CD4-positive, alpha-beta T cell treated with Interleukin-17A for 4 hours (primary cell): Measurements from ENCODE around the gene SGSM1.

ENCODE experiments used
- DNase-seq: peaks from one replicate; pipeline ENCODE4 v3.0.0-alpha.2; 2020; ENCODE audit warnings: mixed read lengths

The SGSM1 gene

DNA sequence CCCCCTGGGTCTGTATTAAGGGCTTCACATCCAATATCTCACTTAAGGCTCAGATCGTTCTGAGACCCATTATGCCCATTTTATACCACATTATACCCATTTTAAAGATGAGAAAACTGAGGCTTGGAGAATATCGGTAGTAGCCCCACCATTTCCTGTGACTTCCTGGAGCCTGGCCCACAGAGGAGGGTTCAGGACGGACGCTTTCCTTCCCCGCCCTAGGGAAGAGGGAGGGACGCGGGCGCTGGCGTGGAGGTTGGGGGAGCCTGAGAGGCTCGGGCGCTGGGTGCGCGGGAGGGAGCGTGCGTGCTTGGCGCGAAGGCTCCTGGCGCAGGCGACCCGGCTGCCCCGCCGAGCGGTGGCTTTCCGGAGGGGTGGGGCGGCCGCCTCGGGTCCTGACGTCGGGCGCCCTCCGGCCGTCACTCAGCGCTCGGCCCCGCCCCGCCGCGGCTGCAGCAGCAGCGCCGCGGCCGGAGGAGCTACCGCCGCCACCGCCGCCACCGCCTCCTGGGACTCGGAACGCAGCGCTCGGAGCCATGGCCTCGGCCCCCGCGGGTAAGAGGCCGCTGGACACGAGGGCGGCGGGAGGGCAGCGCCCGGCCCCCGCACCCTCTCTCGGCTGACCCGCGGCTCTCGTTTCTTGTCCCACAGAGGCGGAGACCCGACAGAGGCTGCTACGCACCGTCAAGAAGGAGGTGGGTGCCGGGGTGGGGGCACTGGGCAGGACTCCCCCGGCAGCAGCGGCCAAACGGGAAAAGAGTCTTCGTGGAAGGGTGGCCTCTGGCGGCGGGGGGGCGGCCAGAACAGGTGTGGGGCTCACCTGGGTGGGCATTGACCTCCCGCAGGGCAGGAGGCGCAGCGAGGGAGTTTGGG is at the start of gene SGSM1:
Gene SGSM1 (plus strand): TSS at position 422 of the 873 bp plus-strand sequence. CDS start 115 bp downstream, at position 537.
- DNase-seq, result peak; percentile 86

- DNase-seq, result peak; percentile 70
Observed at GRCh38 chr22:24758164-24758799, 47.7 kb upstream of the SGSM1 start.

DNA sequence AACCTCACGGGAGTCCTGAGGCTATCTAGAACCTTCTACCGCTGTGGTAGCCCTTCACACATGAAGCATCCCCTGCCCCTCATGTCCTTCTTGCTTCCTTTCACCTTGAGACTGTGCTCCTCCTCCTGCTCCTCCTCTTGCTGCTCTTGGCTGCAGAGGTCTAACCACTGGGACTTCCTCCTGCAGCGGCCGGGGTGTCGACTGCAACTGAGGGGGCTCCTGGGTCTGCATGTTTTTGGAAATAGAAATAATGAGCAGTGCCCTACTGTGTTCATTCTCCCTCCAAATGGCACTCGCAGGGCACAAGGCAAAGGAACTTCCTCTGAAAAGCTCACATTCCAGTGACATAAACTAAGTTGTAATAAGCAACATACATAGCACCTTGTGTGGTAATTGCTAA is 46.2 kb upstream of the SGSM1 start:
- no peak for DNase-seq

- no peak for DNase-seq
Observed at GRCh38 chr22:24760708-24761306, 45.2 kb upstream of the SGSM1 start.

DNA sequence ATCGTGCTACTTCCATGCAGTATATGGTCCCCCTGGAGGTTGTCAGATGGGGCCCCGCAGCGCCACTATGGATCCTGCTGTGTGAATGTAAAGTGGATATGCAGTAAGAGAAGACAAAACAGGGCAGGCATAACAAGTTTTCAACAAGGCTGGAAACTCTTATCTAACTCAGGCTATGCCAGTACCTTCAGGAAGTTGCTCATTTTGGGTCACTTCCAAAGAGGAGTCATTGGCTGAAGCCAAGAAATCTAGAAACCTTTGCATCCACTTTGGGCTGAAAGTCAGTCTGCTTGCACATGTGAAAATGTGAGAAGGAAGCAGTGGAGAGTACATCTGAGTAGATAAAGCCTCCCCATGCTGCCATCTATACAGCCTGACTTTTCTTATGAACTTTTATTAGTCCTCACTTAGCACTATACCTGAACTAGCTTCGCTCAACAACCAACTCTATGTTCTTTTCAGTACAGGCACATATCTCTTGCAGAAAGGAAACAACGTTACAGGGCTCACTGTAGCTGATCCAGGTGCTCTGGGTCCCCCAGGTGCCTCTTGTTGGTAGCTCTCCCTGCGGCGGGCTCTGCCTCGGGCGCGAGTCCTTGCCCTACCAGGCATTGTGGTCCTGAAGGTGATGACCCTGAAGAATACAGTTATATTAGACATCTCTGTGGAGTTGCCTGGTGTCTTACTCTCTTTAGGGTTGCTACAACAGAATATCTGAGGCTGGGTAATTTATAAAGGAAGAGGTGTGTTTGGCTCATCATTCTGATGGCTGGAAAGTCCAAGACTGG is 43.9 kb upstream of the SGSM1 start:
- no peak for DNase-seq

DNA sequence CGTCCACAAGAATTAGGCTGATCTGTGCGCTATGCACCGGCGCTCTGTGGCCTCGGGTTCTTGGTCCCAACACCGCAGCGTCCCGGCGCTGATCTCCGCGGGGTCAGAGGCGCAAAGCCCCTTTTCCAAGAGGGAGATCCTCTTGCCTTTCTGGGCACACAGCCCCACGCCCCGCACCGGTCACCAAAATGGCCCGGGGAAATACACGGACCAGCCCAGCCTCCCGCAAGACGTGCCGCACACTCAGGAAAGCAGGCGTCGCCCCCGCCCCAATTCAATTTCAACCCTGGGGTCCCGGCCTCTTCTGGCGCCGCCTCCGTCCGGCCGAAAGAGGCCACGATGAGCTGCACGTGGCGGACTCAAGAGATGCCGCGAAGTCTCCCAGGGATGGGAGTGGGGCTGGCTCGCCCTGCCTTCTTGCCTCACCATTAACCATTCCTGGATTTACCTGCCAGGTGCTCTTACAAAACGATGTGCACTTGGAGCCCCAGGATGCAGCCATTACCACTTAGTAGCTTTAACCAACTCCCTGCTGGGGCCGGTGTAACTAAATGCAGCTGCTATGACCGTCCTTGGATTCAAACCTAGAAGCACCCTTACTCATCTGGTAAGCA is 42.0 kb upstream of the SGSM1 start:
- DNase-seq, result no peak

DNA sequence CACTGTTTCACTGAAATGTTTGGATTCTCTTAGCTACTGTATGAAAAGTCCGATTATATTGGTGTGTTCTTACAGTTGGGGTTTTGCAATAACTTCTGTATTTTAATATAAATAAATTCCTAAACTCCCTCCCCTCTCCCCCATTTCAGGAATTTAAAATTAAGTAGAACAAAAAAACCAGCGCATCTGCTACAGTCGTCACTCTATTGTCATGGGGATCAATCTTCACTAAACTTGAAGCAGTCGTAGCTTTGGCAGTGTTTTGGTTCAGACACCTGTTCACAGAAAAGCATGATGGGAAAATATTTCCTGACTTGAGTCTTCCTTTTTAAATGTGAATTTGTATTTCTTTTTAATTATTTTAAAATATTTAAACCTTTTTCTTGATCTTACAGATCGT is 40.8 kb upstream of the SGSM1 start:
- DNase-seq, result no peak

GRCh38 chr22:24768537-24769374 is 37.3 kb upstream of the SGSM1 start:
- DNase-seq, result peak; percentile 55

DNA sequence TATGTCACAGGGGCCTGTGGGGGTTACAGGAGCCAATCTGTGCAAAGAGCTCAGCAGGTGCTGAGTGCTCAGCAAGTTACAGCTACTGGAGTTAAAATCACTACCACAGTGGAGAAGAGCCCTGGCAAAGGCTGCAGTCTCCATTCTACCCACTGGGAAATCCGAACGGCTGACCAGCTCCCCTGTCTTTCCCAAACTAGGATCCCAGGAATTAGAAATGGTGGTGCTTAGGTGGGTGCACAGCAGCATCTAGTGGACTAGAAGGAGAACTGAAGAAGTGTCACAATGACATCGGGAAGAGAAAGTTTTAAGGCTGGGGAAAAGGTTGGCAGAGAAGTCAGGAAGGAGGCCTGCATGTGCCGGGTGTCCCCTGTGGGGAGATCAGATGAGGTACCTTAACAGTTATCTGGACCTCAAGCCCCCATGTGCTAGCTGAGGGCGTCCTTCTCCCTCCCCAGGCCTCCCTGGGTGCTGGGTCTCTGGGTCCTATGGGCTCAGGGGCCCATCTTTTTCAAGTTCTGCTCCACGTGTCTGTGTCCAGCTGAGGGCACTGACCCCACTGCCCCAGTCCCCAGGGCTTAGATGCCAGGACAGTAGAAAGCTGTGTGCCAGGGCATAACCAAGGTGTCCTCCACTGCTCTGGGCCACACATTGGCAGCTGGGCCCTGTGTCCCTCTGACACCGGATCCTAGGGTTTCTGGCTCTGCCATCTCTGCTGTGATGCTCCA is 33.4 kb upstream of the SGSM1 start:
- DNase-seq, result no peak

DNA sequence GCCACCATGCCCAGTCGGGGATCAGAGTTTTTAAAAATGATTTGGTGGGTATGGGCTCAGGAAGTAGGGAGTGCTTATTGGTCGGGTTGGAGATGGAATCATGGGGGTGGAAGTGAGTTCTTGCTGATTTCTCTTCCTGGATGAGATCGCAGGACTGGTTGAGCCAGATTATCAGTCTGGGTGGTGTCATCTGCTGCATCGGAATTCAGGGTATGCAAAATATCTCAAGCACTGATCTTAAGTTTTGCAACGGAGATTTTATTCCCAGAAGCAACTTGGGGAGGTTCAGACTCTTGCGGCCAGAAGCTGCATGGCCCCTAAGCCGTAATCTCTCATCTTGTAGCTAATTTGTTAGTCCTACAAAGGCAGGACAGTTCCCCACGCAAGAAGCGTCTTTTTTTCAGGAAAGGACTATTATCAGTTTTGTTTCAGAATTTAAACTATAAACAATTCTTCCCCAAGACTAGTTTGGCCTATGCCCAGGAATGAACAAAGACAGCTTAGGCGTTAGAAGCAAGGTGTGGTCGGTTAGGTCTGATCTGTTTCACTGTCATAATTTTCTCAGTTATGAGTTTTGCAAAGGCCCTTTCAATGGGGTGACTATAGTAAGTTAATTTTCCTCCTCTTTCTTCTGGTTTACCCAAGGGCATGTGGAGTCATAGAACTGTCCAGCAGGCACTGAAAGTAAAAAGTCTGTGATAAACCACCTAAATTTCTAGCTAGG is 30.1 kb upstream of the SGSM1 start:
- DNase-seq, result no peak

- no peak for DNase-seq
Observed at GRCh38 chr22:24776525-24776924, 29.5 kb upstream of the SGSM1 start.

DNA sequence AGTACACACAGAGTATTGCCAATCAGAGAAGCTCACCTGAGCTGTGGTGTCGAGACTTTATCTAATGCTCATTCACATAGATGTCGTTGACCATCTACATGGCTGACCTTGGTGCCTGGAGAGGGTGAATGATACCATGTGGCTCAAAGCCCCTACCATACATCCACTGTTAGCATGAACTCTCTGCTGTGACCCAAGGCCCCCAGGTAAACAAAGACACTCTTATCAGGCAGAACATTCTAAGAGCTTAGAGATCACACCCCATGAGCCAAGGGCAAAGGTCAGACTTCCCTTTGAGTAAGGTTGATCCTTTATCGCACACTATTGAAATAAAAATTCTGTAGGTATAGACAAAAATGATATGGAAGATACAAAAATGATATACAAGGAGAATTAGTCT is 16.5 kb upstream of the SGSM1 start:
- no peak for DNase-seq

DNA sequence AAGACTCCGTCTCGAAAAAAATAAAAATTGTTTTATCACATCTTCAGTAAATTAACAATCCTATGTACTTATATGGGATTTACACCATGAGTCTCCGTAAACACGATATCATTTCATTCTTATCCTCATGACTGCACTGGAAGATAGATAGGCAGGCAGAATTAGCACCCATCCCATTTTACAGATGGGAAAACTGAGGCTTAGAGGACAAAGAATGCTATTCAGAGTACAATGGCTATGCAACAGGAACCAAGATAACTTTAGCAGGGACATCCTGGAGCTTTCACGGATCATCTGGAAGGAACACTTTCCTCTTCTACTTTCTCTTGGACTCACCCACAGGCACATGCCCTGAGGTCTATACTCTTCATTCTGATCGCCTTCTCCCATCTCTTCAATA is 14.6 kb upstream of the SGSM1 start:
- no peak for DNase-seq

GRCh38 chr22:24796056-24796455 is 10.0 kb upstream of the SGSM1 start:
- no peak for DNase-seq

GRCh38 chr22:24796860-24797259 is 9.2 kb upstream of the SGSM1 start:
- no peak for DNase-seq

GRCh38 chr22:24801901-24802465 is 4.0 kb upstream of the SGSM1 start:
- DNase-seq, result no peak

GRCh38 chr22:24803064-24803542 is 2.9 kb upstream of the SGSM1 start:
- peak; percentile 75 for DNase-seq

DNA sequence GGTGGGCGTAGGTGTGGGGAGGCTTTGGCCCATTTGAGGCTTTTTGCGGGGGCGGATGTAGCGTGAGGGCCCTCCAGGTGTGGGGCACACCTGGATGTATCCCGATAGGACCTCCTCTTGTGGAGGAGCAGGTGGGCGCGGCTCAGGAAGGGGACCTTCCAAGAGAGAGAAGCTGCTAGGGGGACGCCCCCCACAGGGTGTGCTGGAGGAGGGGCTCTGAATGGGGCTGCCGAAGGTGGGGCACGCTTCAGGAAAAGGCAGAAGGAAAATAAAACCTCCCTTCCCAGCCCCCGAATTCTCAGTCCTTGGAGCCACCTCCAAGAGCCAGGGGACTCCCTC is 621 bp downstream of the SGSM1 start:
- peak; percentile 12 for DNase-seq

GRCh38 chr22:24807284-24807950 is 1.4 kb downstream of the SGSM1 start:
- DNase-seq, result peak; percentile 17
